NCI-H2196 treated with DMSO at 0.1 percent for 48 hours (cell line): Measurements from ENCODE around the gene TENM3.
"Not testable (repeated sequence)": the region's sequence is repeated elsewhere in the genome, so short reads cannot be mapped to it uniquely, and the experiment has no call there.

Source experiments
- DNase-seq: peaks from one replicate; lab custom pipeline; 2025; ENCODE audit not compliant: unreplicated experiment; lab: John Stamatoyannopoulos, UW

TENM3 gene

GRCh38 chr4:182243204-182243603 is at the start of gene TENM3:
Gene TENM3, plus strand, starts transcription at chr4:182243402. Its CDS starts 80,619 bp downstream, at chr4:182324021.
- DNase-seq: not testable (repeated sequence)

GRCh38 chr4:182194091-182194824 is 48.9 kb upstream of the TENM3 start:
- DNase-seq: no peak

GRCh38 chr4:182197611-182198010 is 45.6 kb upstream of the TENM3 start:
- no peak for DNase-seq

- no peak for DNase-seq
Measured at GRCh38 chr4:182201871-182202270, 41.3 kb upstream of the TENM3 start.

GRCh38 chr4:182202650-182203049 is 40.6 kb upstream of the TENM3 start:
- DNase-seq: no peak

GRCh38 chr4:182203872-182204411 is 39.3 kb upstream of the TENM3 start:
- DNase-seq: no peak

GRCh38 chr4:182205306-182205705 is 37.9 kb upstream of the TENM3 start:
- no peak for DNase-seq

- no peak for DNase-seq
Measured at GRCh38 chr4:182206266-182206665, 36.9 kb upstream of the TENM3 start.

- no peak for DNase-seq
Measured at GRCh38 chr4:182206916-182207315, 36.3 kb upstream of the TENM3 start.

- DNase-seq: no peak
Measured at GRCh38 chr4:182207830-182208396, 35.3 kb upstream of the TENM3 start.

- DNase-seq: no peak
Measured at GRCh38 chr4:182208526-182209050, 34.6 kb upstream of the TENM3 start.

- DNase-seq: peak; percentile 22
Measured at GRCh38 chr4:182212211-182212761, 30.9 kb upstream of the TENM3 start.

GRCh38 chr4:182213004-182213403 is 30.2 kb upstream of the TENM3 start:
- no peak for DNase-seq

GRCh38 chr4:182215148-182215547 is 28.1 kb upstream of the TENM3 start:
- DNase-seq: no peak

GRCh38 chr4:182216005-182216404 is 27.2 kb upstream of the TENM3 start:
- no peak for DNase-seq

GRCh38 chr4:182219411-182220056 is 23.7 kb upstream of the TENM3 start:
- no peak for DNase-seq

- no peak for DNase-seq
Measured at GRCh38 chr4:182221987-182222386, 21.2 kb upstream of the TENM3 start.

- no peak for DNase-seq
Measured at GRCh38 chr4:182222766-182223165, 20.4 kb upstream of the TENM3 start.

- no peak for DNase-seq
Measured at GRCh38 chr4:182223708-182224107, 19.5 kb upstream of the TENM3 start.

GRCh38 chr4:182224192-182224850 is 18.9 kb upstream of the TENM3 start:
- no peak for DNase-seq
